Measurements from ENCODE around the gene LRRTM1.

Gene LRRTM1

DNA sequence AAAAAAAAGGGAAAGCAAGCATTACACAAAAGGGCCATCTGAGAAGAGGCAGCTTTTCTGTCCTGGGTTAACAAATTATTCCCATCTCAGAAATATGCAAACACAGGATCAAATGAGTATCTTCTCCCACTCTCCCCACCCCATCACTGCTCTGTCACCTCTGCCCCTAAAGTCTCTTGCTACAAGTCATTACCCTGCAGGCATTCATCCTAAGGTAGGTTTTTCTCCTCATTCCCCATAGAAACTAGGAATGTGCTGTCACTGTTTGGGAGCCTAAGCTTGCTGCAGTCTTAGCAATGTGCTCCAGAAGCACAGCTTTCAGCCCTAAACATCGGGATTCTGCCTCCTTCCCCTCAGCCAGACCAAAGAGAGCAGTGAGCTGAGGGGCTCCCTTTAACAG lies 3.6 kb downstream of the LRRTM1 start:
- Histone ChIP-seq H3K9me3 (ENCODE audit: low read length) (no peaks in the 10 kb centered on the region), H3K36me3 (ENCODE audit: insufficient read depth, low read length) (no peaks in the 10 kb centered on the region), H3K27ac (ENCODE audit: low read depth, low read length) (no peak overlapping the region), H3K27me3 (ENCODE audit: control insufficient read depth in 1 of 2, insufficient read depth in 2 of 2, low read length in 2 of 2) (peaks cover 20 to 34% of the 10 kb centered on the region in 2 donors), H3K9ac (ENCODE audit: low read length) (no peak overlapping the region), H3K4me1 (ENCODE audit: insufficient read depth, low read length) (peaks cover 21% of the 10 kb centered on the region), H3K4me3 (ENCODE audit: low read depth in 1 of 2, low read length in 2 of 2) (no peak overlapping the region)

DNA sequence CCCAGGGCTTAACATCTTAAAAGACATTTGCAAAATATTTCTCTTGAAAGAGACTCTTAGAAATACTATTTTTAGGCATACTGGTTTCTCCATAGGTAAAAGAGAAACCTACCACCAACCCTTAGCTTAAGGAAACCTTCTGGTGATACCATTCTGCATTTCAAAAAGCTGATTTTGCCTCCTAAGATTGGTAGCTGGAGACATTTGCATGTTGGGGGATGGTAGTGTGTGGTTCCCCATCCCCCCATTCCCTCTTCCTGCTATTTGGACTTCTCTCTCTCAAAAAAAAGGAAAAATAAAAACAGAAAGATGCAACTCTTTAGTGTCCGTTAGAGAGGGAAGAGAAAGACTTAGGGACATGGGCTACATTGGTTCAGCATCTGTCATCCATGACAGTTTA lies 4.2 kb downstream of the LRRTM1 start:
- no peak overlapping the region for H3K9ac ChIP-seq (ENCODE audit: low read length)
- H3K9me3 ChIP-seq (ENCODE audit: low read length): no peaks in the 10 kb centered on the region
- H3K36me3 ChIP-seq (ENCODE audit: insufficient read depth, low read length): no peaks in the 10 kb centered on the region
- H3K27ac ChIP-seq (ENCODE audit: low read depth, low read length): no peak overlapping the region
- peaks cover 21% of the 10 kb centered on the region for H3K4me1 ChIP-seq (ENCODE audit: insufficient read depth, low read length)
- H3K27me3 ChIP-seq (ENCODE audit: control insufficient read depth in 1 of 2, insufficient read depth in 2 of 2, low read length in 2 of 2): peaks cover 16 to 30% of the 10 kb centered on the region in 2 donors
- peak overlapping the region in 1 of 2 donors; percentile 14 for H3K4me3 ChIP-seq (ENCODE audit: low read depth in 1 of 2, low read length in 2 of 2)

DNA sequence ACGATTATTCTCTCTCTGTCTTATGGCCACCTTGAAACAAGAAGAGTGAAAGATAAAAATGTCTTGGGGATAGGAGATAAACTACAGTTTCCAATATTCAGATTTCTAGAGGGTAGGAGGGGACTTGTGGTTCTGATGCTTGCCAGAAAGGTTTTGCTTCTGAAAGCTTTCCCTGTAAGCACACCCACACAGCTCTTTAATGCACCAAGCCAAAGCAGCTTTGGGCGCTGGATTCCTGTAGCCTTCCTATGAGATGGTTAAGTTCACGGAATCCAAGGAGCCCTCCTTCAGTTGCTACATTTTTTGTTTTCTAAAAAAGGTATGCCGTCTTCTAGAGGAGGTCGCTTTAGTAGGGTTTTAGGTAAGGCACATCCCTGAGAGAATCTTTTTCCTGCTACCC lies 4.9 kb downstream of the LRRTM1 start:
- H3K36me3 ChIP-seq (ENCODE audit: insufficient read depth, low read length): no peaks in the 10 kb centered on the region
- H3K9me3 ChIP-seq (ENCODE audit: low read length): no peaks in the 10 kb centered on the region
- peaks cover 9 to 24% of the 10 kb centered on the region in 2 donors for H3K27me3 ChIP-seq (ENCODE audit: control insufficient read depth in 1 of 2, insufficient read depth in 2 of 2, low read length in 2 of 2)
- no peak overlapping the region for H3K4me3 ChIP-seq (ENCODE audit: low read depth in 1 of 2, low read length in 2 of 2)
- H3K4me1 ChIP-seq (ENCODE audit: insufficient read depth, low read length): peaks cover 15% of the 10 kb centered on the region
- H3K27ac ChIP-seq (ENCODE audit: low read depth, low read length): no peak overlapping the region
- no peak overlapping the region for H3K9ac ChIP-seq (ENCODE audit: low read length)

DNA sequence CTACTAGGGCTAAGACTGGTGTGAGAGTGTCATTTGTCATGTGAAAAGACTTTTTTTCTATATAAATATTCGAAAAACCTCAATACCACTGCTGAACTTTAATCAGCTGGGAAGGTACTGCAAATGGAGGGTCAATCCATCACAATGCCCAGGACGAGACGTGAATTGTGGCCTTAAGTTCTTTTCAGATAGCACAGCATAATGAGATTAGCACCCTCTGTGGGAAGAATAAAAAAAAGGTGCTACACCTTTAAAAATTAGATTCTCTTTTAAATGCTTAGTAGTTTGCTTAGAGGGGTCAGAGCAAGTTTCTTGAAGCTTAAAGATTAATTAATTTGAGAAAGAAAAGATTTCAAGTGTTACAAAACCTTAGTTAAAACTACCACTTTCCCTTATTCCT lies 5.6 kb downstream of the LRRTM1 start:
- H3K9me3 ChIP-seq (ENCODE audit: low read length): no peaks in the 10 kb centered on the region
- H3K27ac ChIP-seq (ENCODE audit: low read depth, low read length): no peak overlapping the region
- H3K9ac ChIP-seq (ENCODE audit: low read length): no peak overlapping the region
- no peak overlapping the region for H3K4me3 ChIP-seq (ENCODE audit: low read depth in 1 of 2, low read length in 2 of 2)
- peaks cover 8 to 21% of the 10 kb centered on the region in 2 donors for H3K27me3 ChIP-seq (ENCODE audit: control insufficient read depth in 1 of 2, insufficient read depth in 2 of 2, low read length in 2 of 2)
- peaks cover 13% of the 10 kb centered on the region for H3K4me1 ChIP-seq (ENCODE audit: insufficient read depth, low read length)
- no peaks in the 10 kb centered on the region for H3K36me3 ChIP-seq (ENCODE audit: insufficient read depth, low read length)

DNA sequence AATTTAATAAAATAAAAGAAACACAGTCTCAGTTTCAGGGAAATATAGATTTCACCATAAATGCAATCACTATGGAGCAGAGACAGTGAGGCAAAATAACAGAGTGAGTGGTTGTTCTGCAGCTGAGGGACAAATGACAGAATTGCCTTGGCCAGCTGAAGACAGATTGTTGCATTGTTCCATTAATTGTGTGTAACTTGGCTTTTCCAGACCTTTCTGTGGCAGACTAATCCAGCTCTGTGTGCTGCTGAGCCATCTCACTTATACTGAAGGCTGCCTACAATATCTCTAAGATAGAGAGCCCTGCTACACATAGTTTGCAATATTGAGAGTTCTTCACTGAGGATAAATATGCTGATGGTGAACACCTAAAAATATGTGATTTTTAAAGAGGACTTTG lies 11.5 kb downstream of the LRRTM1 start:
- H3K27me3 ChIP-seq (ENCODE audit: control insufficient read depth in 1 of 2, insufficient read depth in 2 of 2, low read length in 2 of 2): no peaks in the 10 kb centered on the region
- no peak overlapping the region for H3K9ac ChIP-seq (ENCODE audit: low read length)
- H3K27ac ChIP-seq (ENCODE audit: low read depth, low read length): no peak overlapping the region
- no peaks in the 10 kb centered on the region for H3K36me3 ChIP-seq (ENCODE audit: insufficient read depth, low read length)
- no peaks in the 10 kb centered on the region for H3K9me3 ChIP-seq (ENCODE audit: low read length)
- H3K4me1 ChIP-seq (ENCODE audit: insufficient read depth, low read length): peaks cover 20% of the 10 kb centered on the region
- H3K4me3 ChIP-seq (ENCODE audit: low read depth in 1 of 2, low read length in 2 of 2): no peak overlapping the region

DNA sequence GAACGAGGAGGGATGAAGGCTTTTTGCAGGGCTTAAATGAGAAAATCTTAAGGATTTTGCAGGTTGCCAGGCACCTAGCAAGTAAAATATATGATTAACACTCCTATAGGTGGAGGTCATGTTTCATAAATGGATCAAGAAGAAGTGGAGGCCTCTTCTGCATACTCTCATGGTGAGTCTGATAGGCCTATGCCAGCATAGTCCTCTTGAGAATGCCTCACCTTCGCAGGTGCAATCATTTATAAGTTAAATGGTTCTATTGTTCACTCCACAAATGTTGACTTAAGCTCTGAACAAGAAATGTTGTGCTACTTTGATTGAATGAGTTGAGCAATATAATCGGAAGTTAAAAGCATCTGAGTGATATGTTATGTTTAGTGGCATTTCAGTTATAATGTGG lies 12.1 kb downstream of the LRRTM1 start:
- no peak overlapping the region for H3K27ac ChIP-seq (ENCODE audit: low read depth, low read length)
- no peaks in the 10 kb centered on the region for H3K27me3 ChIP-seq (ENCODE audit: control insufficient read depth in 1 of 2, insufficient read depth in 2 of 2, low read length in 2 of 2)
- H3K4me1 ChIP-seq (ENCODE audit: insufficient read depth, low read length): peaks cover 20% of the 10 kb centered on the region
- H3K9me3 ChIP-seq (ENCODE audit: low read length): no peaks in the 10 kb centered on the region
- H3K4me3 ChIP-seq (ENCODE audit: low read depth in 1 of 2, low read length in 2 of 2): no peak overlapping the region
- no peak overlapping the region for H3K9ac ChIP-seq (ENCODE audit: low read length)
- H3K36me3 ChIP-seq (ENCODE audit: insufficient read depth, low read length): no peaks in the 10 kb centered on the region

DNA sequence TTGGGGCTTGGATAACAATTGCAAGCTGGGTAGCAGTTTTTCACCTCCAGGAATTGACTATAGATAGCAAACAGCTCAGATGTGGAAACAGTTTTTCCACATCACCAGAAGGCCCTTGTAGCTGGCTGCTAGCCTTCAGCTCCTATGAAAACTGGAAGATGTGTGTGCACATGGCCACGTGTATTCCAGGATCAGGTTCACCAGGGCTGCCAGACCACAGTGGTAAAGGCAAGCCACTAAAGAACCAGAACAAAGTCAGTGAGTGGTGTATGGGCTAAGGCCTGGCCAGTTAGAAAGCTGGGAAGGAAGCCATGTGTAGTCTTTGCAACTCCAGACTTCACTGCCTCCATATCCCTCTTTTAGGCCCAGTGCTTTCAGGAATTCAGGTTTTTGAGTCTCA lies 12.9 kb downstream of the LRRTM1 start:
- H3K4me3 ChIP-seq (ENCODE audit: low read depth in 1 of 2, low read length in 2 of 2): no peak overlapping the region
- H3K9ac ChIP-seq (ENCODE audit: low read length): no peak overlapping the region
- H3K4me1 ChIP-seq (ENCODE audit: insufficient read depth, low read length): peaks cover 20% of the 10 kb centered on the region

DNA sequence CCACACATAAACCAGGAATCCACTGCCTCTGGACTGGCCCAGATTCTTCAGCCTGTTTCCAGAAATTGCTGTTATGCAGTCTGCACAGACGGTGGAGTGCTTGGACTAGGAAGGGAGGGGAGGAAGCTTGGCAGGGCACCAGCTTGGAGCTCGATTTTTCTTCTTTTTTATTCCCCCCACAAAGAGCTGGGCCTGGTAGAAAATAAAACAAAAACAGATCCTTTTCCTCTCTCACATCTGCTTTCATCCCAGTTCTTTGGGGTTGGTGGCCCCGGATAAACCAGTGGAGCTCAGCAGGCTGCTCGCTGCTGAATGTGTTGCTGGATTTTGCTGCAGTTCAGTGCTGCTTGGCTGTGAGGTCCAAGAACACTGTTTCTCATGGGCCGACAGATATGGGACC lies 16.0 kb downstream of the LRRTM1 start:
- Histone ChIP-seq H3K9ac (ENCODE audit: low read length) (no peak overlapping the region), H3K4me3 (ENCODE audit: low read depth in 1 of 2, low read length in 2 of 2) (no peak overlapping the region), H3K4me1 (ENCODE audit: insufficient read depth, low read length) (peaks cover 20% of the 10 kb centered on the region), H3K27ac (ENCODE audit: low read depth, low read length) (no peak overlapping the region), H3K9me3 (ENCODE audit: low read length) (no peaks in the 10 kb centered on the region), H3K36me3 (ENCODE audit: insufficient read depth, low read length) (no peaks in the 10 kb centered on the region), H3K27me3 (ENCODE audit: control insufficient read depth in 1 of 2, insufficient read depth in 2 of 2, low read length in 2 of 2) (no peaks in the 10 kb centered on the region)

More for the DNA sequence above, 12.9 kb downstream of the LRRTM1 start:
- Histone ChIP-seq H3K27ac (ENCODE audit: low read depth, low read length) (no peak overlapping the region), H3K9me3 (ENCODE audit: low read length) (no peaks in the 10 kb centered on the region), H3K27me3 (ENCODE audit: control insufficient read depth in 1 of 2, insufficient read depth in 2 of 2, low read length in 2 of 2) (no peaks in the 10 kb centered on the region), H3K36me3 (ENCODE audit: insufficient read depth, low read length) (no peaks in the 10 kb centered on the region)

DNA sequence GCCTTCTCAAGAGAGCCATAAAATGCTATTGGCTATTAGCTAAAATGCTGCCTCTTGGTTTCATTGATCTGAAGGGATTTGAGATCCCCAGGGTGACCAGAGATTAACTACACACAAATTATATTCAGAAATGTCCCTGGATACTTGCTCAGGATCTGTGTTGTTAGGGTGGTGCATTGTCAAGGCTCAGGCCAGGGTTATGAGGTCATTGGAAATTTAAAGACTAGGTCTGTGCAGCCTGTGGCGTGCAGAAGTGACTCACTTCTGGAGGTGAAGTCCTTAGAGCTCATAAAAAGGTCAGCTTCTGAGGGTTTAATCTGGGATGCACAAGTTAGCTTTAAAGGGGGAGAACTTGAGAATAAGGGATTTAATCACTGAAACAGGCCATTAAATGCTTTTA lies 23.5 kb downstream of the LRRTM1 start:
- no peaks in the 10 kb centered on the region for H3K4me1 ChIP-seq (ENCODE audit: insufficient read depth, low read length)
- no peak overlapping the region for H3K4me3 ChIP-seq (ENCODE audit: low read depth in 1 of 2, low read length in 2 of 2)
- no peak overlapping the region for H3K27ac ChIP-seq (ENCODE audit: low read depth, low read length)
- H3K9ac ChIP-seq (ENCODE audit: low read length): no peak overlapping the region
- no peaks in the 10 kb centered on the region for H3K9me3 ChIP-seq (ENCODE audit: low read length)
- H3K36me3 ChIP-seq (ENCODE audit: insufficient read depth, low read length): no peaks in the 10 kb centered on the region
- no peaks in the 10 kb centered on the region for H3K27me3 ChIP-seq (ENCODE audit: control insufficient read depth in 1 of 2, insufficient read depth in 2 of 2, low read length in 2 of 2)

DNA sequence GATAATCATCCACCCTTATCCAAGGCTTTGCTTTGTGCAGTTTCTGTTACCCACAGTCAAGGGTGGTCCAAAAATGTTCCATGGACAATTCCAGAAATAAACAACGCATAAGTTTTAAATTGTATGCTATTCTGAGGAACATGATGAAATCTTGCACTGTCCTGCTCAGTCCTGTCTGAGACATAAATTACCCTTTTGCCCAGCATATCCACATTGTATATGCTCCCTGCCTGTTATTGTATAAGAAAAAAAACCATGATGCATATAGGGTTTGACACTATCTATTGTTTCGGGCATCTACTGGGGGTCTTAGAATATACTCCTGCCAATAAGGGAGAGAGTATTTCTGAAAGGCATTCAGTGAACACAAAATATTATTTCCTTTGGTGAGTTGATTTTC lies 24.0 kb downstream of the LRRTM1 start:
- Histone ChIP-seq H3K4me1 (ENCODE audit: insufficient read depth, low read length) (no peaks in the 10 kb centered on the region), H3K27me3 (ENCODE audit: control insufficient read depth in 1 of 2, insufficient read depth in 2 of 2, low read length in 2 of 2) (no peaks in the 10 kb centered on the region), H3K9ac (ENCODE audit: low read length) (no peak overlapping the region), H3K36me3 (ENCODE audit: insufficient read depth, low read length) (no peaks in the 10 kb centered on the region), H3K27ac (ENCODE audit: low read depth, low read length) (no peak overlapping the region), H3K4me3 (ENCODE audit: low read depth in 1 of 2, low read length in 2 of 2) (no peak overlapping the region), H3K9me3 (ENCODE audit: low read length) (no peaks in the 10 kb centered on the region)

DNA sequence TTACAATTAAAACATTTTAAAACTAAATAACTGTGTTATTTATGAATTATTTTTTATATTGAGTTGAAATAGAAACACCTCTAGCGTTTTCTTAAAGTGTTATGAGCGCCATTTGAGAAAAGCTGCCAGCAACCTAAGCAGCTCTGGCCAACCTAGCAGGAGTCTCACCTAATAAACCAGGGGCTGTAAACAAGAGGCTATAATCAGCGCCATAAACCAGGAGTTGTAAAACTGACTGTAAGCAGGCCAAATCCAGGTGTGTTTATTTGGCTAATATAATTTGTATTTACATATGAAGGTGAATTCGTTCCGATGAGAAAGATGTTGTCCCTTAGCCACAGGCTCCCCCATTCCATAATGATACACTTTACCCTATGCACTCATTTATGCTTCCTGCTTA lies 34.7 kb downstream of the LRRTM1 start:
- Histone ChIP-seq H3K4me3 (ENCODE audit: low read depth in 1 of 2, low read length in 2 of 2) (no peak overlapping the region), H3K27ac (ENCODE audit: low read depth, low read length) (no peak overlapping the region), H3K9me3 (ENCODE audit: low read length) (no peaks in the 10 kb centered on the region), H3K36me3 (ENCODE audit: insufficient read depth, low read length) (no peaks in the 10 kb centered on the region), H3K4me1 (ENCODE audit: insufficient read depth, low read length) (no peaks in the 10 kb centered on the region), H3K27me3 (ENCODE audit: control insufficient read depth in 1 of 2, insufficient read depth in 2 of 2, low read length in 2 of 2) (no peaks in the 10 kb centered on the region), H3K9ac (ENCODE audit: low read length) (no peak overlapping the region)

DNA sequence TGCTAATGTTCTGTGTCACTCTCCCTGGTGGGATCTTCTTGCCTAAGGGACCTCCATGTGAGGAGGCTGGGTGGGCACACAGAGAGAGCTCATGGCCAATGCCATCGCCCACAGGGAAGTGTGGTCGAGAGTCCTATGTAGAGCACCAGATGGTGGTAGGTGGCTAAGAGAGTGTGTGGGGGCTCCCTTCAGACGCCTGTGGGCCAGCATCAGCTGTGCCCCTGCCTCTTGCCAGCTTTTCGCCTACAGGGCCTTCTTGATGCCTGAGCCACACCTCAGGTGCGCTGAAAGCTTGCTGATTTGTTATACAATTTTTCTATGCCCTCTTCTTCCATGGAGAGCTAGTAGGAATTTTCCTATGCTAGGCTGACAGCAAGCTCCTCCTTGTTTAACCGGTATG lies 38.3 kb downstream of the LRRTM1 start:
- H3K4me3 ChIP-seq (ENCODE audit: low read depth in 1 of 2, low read length in 2 of 2): no peak overlapping the region
- no peak overlapping the region for H3K9ac ChIP-seq (ENCODE audit: low read length)
- H3K27me3 ChIP-seq (ENCODE audit: control insufficient read depth in 1 of 2, insufficient read depth in 2 of 2, low read length in 2 of 2): no peaks in the 10 kb centered on the region
- H3K27ac ChIP-seq (ENCODE audit: low read depth, low read length): no peak overlapping the region
- H3K9me3 ChIP-seq (ENCODE audit: low read length): no peaks in the 10 kb centered on the region
- H3K36me3 ChIP-seq (ENCODE audit: insufficient read depth, low read length): no peaks in the 10 kb centered on the region
- no peaks in the 10 kb centered on the region for H3K4me1 ChIP-seq (ENCODE audit: insufficient read depth, low read length)

Measured in muscle layer of colon (tissue), 2 donors.